ENCODE results near the gene PPM1K.

DNA sequence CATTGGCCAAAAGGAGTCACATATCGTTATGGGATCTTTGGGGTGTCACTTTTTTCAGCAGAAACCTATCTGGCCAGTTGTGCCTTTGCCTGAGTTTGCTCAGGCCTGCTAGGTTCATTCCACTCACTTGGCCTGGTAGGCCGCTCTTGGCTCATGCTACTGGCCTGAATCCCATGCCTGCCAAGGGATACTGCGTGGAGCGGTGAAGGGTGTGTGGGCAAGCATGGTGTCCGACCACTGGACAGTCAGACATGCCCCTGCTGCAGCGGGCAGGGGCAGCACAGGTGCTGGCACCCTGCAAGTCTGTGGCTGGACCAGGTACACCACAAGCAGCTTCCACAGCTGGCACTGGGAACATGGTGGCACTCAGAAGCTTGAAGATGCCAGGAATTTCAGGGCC is 11.3 kb upstream of the PPM1K start:
- TF ChIP-seq, protein P1, sequence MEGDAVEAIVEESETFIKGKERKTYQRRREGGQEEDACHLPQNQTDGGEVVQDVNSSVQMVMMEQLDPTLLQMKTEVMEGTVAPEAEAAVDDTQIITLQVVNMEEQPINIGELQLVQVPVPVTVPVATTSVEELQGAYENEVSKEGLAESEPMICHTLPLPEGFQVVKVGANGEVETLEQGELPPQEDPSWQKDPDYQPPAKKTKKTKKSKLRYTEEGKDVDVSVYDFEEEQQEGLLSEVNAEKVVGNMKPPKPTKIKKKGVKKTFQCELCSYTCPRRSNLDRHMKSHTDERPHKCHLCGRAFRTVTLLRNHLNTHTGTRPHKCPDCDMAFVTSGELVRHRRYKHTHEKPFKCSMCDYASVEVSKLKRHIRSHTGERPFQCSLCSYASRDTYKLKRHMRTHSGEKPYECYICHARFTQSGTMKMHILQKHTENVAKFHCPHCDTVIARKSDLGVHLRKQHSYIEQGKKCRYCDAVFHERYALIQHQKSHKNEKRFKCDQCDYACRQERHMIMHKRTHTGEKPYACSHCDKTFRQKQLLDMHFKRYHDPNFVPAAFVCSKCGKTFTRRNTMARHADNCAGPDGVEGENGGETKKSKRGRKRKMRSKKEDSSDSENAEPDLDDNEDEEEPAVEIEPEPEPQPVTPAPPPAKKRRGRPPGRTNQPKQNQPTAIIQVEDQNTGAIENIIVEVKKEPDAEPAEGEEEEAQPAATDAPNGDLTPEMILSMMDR (conservative IDR thresholded peaks at IDR 0.05; ENCODE audit: low read length): no peak
- no peak for TF ChIP-seq EZH2phosphoT487 (IDR thresholded peaks at IDR 0.05; ENCODE audit: borderline replicate concordance)

Data from Loucy (cell line).